ENCODE data around the gene IQSEC3.
"Not testable (repeated sequence)": the region's sequence is repeated elsewhere in the genome, so short reads cannot be mapped to it uniquely, and the experiment has no call there.

DNA sequence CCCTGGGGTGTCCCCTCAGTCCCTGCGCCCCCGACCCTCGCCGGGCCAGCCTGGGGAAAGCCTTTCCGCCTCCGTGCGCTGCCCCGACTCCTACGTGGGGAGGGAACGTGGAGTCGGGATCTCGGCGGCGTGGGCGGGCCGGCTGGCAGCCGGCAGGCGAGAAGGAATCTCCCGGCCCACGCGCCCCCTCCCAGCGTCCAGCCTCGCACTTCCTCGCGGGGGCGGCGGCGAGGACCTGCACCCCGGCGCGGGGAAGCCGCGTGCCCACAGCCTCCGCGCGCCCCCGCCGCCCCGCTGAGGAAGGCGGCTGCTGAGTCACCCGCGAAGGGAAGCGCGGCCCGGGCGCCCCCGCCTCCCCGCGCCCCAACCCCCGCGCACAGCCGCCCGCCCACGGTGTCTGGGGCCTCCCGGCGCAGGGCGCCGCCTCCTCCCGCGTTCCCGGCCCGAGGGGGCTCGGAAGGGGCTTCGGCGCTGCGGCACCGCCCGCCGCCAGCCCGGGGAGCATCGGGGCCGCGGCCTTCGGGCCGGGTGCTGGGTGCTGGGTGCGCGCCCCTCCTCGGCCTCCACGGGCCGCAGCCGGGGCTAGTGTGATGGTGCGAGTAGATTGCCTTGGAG, 11.3 kb downstream of the IQSEC3 start:
- TF ChIP-seq POLR2A (IDR thresholded peaks at IDR 0.05): not testable (repeated sequence)
- TF ChIP-seq, protein P1, sequence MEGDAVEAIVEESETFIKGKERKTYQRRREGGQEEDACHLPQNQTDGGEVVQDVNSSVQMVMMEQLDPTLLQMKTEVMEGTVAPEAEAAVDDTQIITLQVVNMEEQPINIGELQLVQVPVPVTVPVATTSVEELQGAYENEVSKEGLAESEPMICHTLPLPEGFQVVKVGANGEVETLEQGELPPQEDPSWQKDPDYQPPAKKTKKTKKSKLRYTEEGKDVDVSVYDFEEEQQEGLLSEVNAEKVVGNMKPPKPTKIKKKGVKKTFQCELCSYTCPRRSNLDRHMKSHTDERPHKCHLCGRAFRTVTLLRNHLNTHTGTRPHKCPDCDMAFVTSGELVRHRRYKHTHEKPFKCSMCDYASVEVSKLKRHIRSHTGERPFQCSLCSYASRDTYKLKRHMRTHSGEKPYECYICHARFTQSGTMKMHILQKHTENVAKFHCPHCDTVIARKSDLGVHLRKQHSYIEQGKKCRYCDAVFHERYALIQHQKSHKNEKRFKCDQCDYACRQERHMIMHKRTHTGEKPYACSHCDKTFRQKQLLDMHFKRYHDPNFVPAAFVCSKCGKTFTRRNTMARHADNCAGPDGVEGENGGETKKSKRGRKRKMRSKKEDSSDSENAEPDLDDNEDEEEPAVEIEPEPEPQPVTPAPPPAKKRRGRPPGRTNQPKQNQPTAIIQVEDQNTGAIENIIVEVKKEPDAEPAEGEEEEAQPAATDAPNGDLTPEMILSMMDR (IDR thresholded peaks at IDR 0.05): not testable (repeated sequence)

Measured in heart left ventricle (tissue), 13 donors.